ENCODE measurements around the gene ADAP2. TPM values are rescaled to one million over a fixed set of nuclear protein-coding genes. Genes with fewer than 3 reads are reported as not detected.

The ADAP2 gene
- total RNA-seq, 1 experiment from 2014 or later, result 0.76 TPM

DNA sequence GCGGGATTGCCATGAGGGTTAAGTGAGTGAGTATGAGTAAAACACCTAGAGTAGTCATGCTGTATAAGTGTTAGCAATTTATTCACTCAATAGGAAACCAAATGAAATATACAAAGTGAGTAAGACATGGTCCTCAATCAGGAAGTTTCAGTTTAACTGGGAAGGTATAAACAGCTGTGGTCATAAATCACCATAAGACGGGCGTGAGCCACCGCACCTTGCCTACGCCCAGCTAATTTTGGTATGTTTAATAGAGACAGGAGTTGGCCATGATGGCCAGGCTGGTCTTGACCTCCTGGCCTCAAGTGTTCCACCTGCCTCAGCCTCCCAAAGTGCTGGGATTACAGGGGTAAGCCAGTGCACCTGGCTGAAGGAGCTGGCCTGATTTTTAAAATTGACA lies 76.1 kb downstream of the ADAP2 start:
- no peak for DNase-seq
- Histone ChIP-seq H3K4me1 (replicated peaks; ENCODE audit: insufficient read depth) (no peaks in the 10 kb centered on the region), H3K4me3 (no peak overlapping the region), H2AFZ (no peak overlapping the region), H4K20me1 (ENCODE audit: insufficient read depth) (no peaks in the 10 kb centered on the region; the same call in 1 of the 2 replicates), H3K4me2 (no peak overlapping the region), H3K9me2 (ENCODE audit: insufficient read depth) (no peaks in the 10 kb centered on the region), H3K36me3 (ENCODE audit: low read depth) (peaks cover 15% of the 10 kb centered on the region; the same call in 1 of the 2 replicates), H3K27ac (no peak overlapping the region), H3F3A (ENCODE audit: insufficient read depth, low read depth) (no peaks in the 10 kb centered on the region), H3K9me3 (ENCODE audit: insufficient read depth, low read depth) (no peaks in the 10 kb centered on the region), H3K79me2 (ENCODE audit: low read depth) (no peaks in the 10 kb centered on the region), H3K27me3 (ENCODE audit: insufficient read depth, low read depth) (no peaks in the 10 kb centered on the region)
- ChIA-PET POLR2A (ENCODE audit: unreplicated experiment) (no interaction called here), CTCF (no interaction called here)
- intact Hi-C loops (cut with micrococcal nuclease; ENCODE audit: unreplicated experiment), result no loop called here
- TF ChIP-seq, protein P1, sequence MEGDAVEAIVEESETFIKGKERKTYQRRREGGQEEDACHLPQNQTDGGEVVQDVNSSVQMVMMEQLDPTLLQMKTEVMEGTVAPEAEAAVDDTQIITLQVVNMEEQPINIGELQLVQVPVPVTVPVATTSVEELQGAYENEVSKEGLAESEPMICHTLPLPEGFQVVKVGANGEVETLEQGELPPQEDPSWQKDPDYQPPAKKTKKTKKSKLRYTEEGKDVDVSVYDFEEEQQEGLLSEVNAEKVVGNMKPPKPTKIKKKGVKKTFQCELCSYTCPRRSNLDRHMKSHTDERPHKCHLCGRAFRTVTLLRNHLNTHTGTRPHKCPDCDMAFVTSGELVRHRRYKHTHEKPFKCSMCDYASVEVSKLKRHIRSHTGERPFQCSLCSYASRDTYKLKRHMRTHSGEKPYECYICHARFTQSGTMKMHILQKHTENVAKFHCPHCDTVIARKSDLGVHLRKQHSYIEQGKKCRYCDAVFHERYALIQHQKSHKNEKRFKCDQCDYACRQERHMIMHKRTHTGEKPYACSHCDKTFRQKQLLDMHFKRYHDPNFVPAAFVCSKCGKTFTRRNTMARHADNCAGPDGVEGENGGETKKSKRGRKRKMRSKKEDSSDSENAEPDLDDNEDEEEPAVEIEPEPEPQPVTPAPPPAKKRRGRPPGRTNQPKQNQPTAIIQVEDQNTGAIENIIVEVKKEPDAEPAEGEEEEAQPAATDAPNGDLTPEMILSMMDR (conservative IDR thresholded peaks at IDR 0.05), result no peak
- no peak for TF ChIP-seq EZH2 (IDR thresholded peaks at IDR 0.05; ENCODE audit: low read depth)
- no TSS peak for BruUV-seq (replicated peaks)

GRCh38 chr17:31002047-31002446 lies 80.3 kb downstream of the ADAP2 start:
- no peaks in the 10 kb centered on the region for H3K9me3 ChIP-seq (ENCODE audit: insufficient read depth, low read depth)
- no peak for TF ChIP-seq EZH2 (IDR thresholded peaks at IDR 0.05; ENCODE audit: low read depth)
- TF ChIP-seq, protein P1 (conservative IDR thresholded peaks at IDR 0.05), result no peak
- H2AFZ ChIP-seq, result no peak overlapping the region
- H3K27ac ChIP-seq, result no peak overlapping the region
- no peaks in the 10 kb centered on the region for H3K27me3 ChIP-seq (ENCODE audit: insufficient read depth, low read depth)
- ChIA-PET POLR2A (ENCODE audit: unreplicated experiment) (no interaction called here), CTCF (no interaction called here)
- H3K4me3 ChIP-seq, result no peak overlapping the region
- no peaks in the 10 kb centered on the region for H3K9me2 ChIP-seq (ENCODE audit: insufficient read depth)
- no TSS peak for BruUV-seq (replicated peaks)
- no peaks in the 10 kb centered on the region; the same call in 1 of the 2 replicates for H4K20me1 ChIP-seq (ENCODE audit: insufficient read depth)
- no peaks in the 10 kb centered on the region for H3K79me2 ChIP-seq (ENCODE audit: low read depth)
- peaks cover 10% of the 10 kb centered on the region; the same call in 1 of the 2 replicates for H3K36me3 ChIP-seq (ENCODE audit: low read depth)
- H3K4me1 ChIP-seq (replicated peaks; ENCODE audit: insufficient read depth), result no peaks in the 10 kb centered on the region
- H3K4me2 ChIP-seq, result no peak overlapping the region
- DNase-seq, result no peak
- no peaks in the 10 kb centered on the region for H3F3A ChIP-seq (ENCODE audit: insufficient read depth, low read depth)
- intact Hi-C loops (cut with micrococcal nuclease; ENCODE audit: unreplicated experiment), result no loop called here

GRCh38 chr17:31003225-31003866 lies 81.6 kb downstream of the ADAP2 start:
- no peak for DNase-seq
- no peaks in the 10 kb centered on the region for H3K27me3 ChIP-seq (ENCODE audit: insufficient read depth, low read depth)
- H3K36me3 ChIP-seq (ENCODE audit: low read depth), result no peaks in the 10 kb centered on the region
- no peak overlapping the region for H2AFZ ChIP-seq
- no peak overlapping the region for H3K27ac ChIP-seq
- CTCF ChIA-PET, result no interaction called here
- no peaks in the 10 kb centered on the region for H3K4me1 ChIP-seq (replicated peaks; ENCODE audit: insufficient read depth)
- no peak overlapping the region for H3K4me3 ChIP-seq
- H4K20me1 ChIP-seq (ENCODE audit: insufficient read depth), result no peaks in the 10 kb centered on the region; the same call in 1 of the 2 replicates
- no peak overlapping the region for H3K4me2 ChIP-seq
- no peak for TF ChIP-seq EZH2 (IDR thresholded peaks at IDR 0.05; ENCODE audit: low read depth)
- TF ChIP-seq, protein P1 (conservative IDR thresholded peaks at IDR 0.05), result no peak
- H3K9me3 ChIP-seq (ENCODE audit: insufficient read depth, low read depth), result no peaks in the 10 kb centered on the region
- no TSS peak for BruUV-seq (replicated peaks)
- POLR2A ChIA-PET (ENCODE audit: unreplicated experiment), result interaction anchor here (0.6 kb wide), 1 partner anchor 246 kb away, joined by 4 read pairs; no protein-coding TSS in a partner anchor
- no peaks in the 10 kb centered on the region for H3F3A ChIP-seq (ENCODE audit: insufficient read depth, low read depth)
- H3K9me2 ChIP-seq (ENCODE audit: insufficient read depth), result no peaks in the 10 kb centered on the region
- no peaks in the 10 kb centered on the region for H3K79me2 ChIP-seq (ENCODE audit: low read depth)
- intact Hi-C loops (cut with micrococcal nuclease; ENCODE audit: unreplicated experiment), result no loop called here

All from PC-9 (cell line).